ENCODE results near the gene KCNH3.

GRCh38 chr12:49543914-49544815 is 5.3 kb downstream of the KCNH3 start:
- TF ChIP-seq EZH2 (IDR thresholded peaks at IDR 0.05): no peak
- no peak for TF ChIP-seq CTCF (IDR thresholded peaks at IDR 0.05)
- peak; percentile 54 for TF ChIP-seq EZH2phosphoT487 (IDR thresholded peaks at IDR 0.05)

All from neural progenitor cell (in vitro differentiated cells).